Hypothalamus (tissue), 51 donors: Measurements from ENCODE around the gene PTHLH.

Experiments
- DNase-seq, 51 donors: peaks; one replicate each; lab custom pipeline; 2025; lab: John Stamatoyannopoulos, UW

PTHLH gene

DNA sequence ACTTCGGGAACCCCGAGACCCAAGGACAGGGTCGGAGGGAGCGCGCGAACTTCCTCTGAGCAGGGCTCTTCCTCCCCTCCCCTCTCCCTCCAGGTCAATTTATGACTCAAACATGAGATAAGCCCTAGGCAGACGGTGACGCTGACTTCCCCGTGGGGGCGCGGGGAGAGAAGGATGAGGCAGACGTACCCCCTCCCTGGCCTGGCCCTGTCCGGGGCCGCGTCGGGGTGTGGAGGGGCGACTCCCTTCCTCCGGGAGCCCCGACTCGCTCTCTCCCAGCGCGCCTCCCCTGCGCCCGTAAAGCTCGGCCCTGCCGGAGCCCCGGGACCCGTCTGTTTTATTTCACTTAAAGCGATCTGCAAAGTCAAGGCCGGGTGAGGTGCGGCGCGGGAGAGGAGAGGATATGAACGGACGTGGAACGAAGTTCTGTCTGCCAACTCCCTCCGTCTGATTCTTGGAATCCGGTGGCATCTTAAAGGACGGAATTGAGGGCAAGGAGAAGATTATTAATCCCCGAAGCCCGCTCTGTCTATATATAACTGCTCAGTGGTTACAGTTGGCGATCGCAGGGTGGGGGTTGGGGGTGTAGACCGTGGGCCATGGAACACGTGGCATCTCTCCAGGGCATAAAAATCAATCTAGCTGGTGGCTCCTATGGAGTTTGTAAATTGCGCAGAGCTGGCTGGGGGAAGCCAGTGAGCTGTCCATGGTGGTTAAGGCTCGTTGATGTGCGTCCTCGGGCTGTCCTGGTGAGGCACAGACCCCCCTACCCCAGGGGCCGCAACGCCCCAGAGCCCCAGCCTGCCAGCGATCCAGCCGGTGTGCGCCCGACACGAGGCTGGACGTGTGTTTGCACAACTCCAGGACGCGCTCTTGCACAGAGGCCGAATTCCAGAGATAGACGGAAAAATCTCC lies 2.9 kb upstream of the PTHLH start:
- DNase-seq: no peak

DNA sequence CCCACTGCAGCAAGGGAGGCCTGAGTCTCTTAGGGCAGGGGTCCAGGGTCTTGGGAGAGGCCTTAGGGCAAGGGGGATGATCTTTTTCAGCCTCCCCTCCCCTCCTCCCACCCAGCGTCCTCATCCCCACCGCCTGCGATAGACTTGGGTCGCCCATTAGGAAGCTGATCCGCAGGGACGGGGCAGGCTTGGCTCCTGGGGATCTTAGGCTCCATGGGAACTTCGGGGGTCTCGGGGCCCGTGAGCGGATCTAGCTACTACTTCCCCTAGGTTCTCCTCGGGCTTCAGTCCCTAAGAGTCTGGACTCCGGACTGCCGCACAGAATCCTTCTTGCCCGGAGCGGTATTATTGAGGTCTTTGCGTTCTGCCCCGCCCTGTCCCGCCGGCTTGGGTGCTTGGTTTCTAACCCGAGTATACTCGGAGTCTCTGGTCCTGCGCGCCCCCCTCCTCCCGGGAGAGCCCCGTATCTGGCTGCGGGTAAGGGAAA lies 2.2 kb upstream of the PTHLH start:
- no peak for DNase-seq

DNA sequence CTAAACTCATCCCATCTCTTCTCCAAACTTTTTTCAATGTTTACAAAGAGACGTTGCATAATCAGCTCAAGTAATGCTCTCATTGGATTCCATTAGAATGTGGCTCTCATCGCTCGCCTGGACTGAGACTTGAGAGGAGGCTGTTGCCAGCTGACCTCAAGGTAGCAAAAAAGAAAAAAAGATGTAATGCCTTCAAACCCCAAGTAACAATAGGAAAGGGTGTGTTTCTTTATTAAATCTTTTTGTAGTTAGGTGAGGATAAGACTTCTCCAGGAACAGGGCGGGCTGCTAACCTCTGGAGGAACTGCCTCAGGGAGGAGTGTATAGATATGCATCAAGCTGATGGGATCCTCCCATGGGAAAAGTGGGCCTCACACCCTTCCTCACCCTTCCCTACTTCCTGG lies 956 bp upstream of the PTHLH start:
- no peak for DNase-seq

DNA sequence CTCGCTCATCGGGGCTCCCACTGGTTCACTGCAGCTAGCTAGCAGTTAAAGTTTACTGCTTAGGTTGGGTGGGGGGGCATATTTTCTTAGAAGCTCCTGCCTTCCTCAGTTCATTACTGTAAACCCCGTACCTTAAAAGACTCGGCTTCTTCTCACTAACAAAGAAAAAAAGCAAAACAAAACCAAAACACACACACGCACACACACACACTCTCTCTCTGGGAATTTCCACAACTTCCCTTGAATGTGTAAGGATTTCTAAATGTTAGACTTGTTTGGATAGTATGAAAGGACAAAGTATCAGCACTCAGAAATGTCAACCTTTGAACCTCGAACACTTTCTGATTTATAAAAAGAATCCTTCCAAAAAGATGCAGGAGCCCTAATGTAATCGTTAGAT lies 927 bp downstream of the PTHLH start:
- DNase-seq: no peak

DNA sequence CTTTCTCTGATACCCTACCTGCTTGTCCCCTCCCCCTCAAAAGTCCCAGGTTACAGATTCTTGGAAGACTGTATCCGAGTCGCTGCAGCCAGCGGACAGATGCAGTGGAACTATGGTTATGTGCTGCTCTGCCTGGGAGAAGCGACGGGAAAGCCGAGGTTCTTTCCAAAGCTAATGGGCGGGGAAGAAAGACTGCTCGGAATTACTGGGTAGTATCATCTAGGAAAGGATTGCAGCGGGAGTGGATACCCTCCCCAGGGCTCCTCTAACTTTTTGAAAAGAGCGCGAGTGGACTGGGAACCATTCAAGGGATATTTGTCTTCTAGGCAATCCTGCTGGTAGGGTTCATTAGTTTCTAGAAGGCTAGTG lies 1.4 kb downstream of the PTHLH start:
- no peak for DNase-seq

DNA sequence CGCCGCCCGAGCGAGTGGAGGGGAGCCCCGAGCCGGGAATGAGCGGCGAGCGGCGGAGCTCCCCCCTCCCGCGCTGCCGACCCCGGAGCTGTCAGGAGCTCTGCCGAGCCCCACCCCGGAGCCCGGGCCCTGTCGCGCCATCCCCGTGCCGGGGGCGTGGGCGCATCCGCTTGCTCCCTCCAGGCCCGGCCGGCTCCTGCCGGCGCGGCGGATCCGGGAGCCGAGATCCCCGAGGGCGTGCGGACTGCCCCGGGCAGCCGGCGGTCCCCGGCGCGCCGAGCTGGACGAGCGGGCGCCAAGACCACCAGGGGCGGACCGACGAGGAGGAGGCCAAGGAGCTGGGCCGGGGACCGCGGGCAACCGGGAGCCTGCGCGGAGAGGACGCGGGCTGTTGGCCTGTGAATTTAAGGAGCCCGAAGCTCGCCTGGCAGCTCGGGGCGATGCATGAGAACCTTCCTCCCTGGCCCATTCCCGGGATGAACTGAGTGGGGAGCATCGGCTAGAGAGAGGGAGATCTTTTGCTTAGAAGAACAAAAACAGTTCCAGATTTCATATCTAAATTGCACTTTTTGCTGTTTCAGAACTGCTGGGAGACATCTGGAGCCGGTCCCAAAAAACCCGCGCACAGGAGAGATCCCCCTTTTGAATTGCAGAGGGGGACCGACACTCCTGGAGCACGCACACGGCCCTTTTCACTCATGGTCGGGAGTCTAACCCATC lies 2.0 kb downstream of the PTHLH start:
- peak in 4 of 51 donors; percentile 3 to 35 (median 11) for DNase-seq

DNA sequence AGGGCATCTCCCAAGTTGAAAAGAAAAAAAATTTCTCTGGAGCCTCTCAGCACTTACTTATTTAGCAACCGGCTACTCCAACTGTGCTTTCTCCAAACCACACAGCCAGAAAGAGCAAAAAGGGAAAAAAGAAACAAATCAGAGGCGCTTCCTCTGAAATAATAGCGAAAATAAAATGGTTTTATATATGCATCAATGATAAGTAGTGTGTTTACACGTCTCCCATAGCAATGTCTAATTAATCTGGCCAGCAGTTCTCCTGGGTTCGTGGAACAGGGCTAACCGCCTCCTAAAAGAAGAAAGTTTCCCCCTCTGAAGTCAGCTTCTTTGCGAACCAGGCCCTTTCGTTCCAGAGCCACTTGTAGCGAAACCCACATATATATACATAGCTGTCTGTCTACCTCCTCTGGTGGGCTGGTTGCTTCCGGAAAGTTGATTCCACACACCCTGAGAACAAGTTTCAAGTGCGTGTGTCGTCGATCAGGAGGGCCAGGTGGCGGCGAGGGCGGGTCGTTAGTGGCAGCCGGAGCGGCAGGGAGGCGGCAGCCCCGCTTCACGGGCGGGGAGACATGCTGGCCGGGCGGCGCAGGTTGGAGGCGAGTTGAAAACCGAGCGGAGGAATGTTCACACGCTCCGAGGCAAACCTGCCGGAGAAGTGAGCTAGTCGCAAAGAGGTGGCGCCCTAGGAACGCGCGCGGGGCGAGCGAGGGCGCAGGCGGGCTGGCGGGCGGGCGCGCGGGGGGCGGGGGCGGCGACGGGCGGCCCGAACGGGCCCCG lies 2.7 kb downstream of the PTHLH start:
- peak in 20 of 51 donors; percentile 8 to 46 (median 19) for DNase-seq

DNA sequence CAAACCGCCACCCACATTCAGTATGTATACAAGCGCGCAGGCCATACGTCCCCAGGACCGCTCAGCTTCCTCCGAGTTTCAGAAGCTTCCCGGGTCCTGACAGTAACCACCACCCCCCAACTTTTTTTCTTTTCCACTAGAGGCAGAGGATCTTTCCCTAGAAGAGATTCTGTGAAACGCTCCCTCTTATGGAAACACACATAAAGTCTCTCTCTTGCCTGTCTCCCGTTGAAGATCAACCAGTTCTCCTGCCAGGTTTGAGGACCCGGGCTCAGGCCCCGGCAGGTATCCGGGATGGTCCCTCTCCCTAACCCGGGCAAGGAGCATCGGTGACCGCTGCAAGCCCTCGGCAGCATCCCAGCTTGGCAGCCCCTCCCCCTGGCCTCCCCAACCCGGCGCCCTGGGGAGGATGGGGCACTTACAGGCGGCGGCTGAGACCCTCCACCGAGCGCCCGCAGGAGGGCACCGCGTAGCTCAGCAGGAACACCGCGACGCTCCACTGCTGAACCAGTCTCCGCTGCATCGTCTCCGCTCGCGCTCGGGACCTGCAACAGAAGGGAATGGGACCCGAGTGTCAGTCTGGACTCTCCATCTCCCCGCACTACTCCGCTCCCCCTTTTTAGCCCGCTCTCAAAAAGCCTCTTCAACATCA lies 3.4 kb downstream of the PTHLH start:
- peak in 5 of 51 donors; percentile 2 to 26 (median 5) for DNase-seq

DNA sequence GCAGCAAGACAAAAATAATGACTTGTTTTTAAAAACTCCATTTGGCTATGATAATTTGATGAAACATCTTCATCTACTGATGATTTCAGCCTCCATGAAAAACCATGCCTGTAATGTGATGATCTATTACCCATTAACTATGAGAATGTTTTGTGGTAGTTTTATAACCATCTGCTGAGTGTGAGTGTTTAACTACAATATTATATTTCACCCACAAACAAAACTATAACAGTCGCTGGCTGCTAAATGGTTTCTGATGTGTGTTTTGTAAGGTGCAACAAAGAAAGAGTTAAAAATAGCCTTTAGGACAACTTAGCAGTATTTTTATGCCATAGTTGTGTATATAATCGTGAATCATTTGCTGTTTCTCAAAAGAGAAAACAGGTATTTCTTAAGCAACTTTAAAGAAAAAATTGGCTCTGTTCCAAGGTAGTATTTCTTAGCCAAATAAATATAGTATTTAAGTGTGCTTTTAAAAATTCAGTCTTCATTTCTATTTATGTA lies 4.9 kb downstream of the PTHLH start:
- no peak for DNase-seq

DNA sequence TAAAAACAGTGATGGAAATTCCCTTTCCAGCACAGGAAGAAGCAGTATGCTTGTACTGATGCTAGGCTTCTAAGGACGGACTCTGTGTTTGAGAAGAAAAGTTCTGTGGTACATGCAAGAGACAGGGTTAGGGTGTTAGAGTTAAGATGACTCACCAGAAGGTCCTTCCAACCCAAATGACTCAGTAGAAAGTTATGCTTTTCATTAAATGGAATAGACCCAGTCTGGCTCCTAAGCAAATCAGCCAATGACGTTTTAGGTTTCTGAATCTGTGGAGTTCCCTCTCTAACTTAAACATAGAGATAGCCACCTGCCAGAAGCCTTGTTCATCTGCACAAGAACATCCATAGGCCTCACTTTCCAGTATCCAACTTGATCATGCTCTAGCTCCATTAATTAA lies 5.7 kb downstream of the PTHLH start:
- no peak for DNase-seq

DNA sequence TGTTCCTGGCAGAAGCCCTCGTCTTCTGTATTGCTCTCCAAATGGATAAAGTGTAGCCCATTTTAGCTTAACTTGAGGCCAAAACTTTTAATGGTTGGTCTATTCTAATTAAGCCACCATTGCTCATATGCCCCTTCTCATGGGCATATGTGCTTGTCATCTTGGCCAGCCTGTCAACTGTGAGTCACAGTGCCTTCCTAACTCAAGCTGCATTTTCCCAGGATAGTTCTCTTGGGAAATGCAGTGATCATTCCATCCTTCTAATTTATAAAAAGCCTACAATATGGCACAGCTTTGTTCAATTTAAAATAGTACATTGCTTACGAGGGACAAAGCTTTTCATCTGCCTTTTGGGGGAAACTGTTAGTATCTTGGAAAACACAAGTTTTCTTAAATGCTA lies 6.6 kb downstream of the PTHLH start:
- no peak for DNase-seq

DNA sequence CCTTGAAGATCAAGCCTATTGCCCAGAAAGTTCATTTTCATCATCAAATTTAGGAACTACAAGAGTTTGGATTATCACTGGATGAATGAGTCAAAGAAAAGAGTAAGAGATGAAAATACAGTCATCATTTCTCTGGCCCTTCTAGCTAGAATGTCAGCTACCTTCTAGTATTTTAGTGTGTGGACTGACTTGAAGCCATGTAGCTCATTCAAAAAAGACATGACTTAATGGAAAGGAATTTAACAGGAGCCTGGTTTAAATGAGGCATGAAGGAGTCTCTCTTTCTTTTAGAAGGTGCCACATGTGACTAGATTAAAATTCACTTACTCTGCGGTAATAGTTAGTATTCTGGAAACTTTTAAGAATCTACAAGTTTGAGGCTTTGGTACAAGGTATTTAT lies 7.1 kb downstream of the PTHLH start:
- DNase-seq: no peak

DNA sequence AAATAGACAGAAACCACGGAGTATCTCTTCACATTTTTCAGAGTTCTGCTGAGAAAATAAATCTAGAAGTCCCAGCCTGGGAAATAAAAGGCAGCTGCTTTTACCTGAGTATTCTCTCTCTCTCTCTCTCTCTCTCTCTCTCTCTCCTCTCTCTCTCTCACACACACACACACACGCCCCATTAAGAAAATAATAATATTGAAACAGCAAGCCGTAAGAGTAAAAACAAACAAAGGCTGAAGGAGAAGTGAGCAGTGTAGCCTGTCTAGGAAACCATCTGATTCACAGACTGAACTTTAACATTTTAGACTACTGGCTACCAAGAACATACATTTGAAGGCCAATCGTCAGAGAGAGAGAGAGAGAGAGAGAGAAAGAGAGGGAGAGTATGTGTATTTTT lies 8.4 kb downstream of the PTHLH start:
- no peak for DNase-seq

DNA sequence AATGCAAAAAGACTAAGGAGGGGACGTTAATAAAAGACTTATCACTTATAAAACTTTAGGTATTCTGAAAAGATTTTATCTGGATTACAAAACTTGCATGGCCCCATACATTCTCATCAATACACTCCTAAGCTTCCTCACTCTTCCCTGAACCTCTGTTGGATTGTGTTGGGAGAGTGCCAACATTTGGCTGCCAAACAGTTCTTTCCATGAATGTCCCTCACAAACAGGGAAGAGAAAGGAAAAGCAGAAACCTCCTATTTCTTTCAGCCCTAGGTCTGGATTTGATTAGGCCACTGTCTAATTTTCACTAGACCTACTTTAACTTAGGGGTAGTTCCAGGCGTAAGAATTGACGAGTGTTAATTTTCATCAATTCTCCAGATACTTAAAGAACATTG lies 11.7 kb downstream of the PTHLH start:
- no peak for DNase-seq

DNA sequence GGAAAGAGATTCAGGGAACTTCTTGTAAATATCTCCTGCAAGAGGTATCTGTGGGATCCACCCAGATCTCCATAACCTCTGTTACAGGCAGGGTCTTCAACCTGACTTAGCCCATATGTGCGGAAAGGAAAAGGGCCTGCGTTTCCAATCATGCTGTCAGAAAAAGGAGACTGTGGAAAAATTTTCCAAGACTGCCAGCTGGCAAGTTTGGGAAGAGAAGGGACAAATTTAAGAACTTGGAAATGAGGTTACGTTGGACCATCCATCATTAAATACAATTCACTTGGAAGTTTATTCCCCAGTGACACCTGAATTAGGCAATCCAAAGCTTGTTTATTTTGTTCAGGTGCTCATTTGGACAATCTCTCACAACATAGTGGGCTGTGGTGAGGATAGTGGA lies 13.9 kb downstream of the PTHLH start:
- DNase-seq: no peak

DNA sequence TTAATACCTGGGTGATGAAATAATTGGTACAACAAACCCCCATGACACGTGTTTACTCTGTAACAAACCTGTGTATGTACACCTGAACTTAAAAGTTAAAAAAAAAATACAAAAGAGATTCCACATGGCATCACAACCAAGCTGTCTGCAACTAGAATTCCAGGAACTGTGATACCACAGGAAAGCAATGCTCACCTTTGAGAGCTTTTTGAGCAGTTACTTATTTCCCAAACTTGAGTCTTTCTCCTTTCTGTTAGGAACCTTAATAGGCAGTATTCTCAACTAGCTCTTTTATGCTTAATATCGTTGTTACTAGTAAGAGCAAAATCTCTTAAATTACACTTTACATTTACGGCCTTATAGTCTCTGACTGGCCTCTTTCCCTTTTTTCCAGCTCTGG lies 15.2 kb downstream of the PTHLH start:
- no peak for DNase-seq

DNA sequence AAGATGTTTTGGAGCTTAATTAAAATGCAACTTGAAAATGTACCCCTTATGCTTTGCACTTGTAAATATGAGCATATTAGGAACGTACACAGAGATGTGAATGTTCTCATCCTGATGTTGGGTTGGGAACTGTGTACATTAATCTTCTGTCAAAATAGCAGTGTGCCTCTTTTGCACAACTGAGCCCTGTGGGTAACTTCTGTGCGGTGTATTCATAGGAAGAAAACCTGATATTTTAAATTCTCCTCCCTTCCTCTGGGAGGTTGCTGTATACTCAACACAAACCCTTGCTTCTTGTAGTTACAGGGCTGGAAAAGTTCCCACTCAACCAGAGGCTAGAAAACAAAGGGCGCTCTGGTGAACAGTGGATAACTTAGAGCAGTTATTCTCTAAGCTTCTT lies 18.7 kb downstream of the PTHLH start:
- DNase-seq: no peak

DNA sequence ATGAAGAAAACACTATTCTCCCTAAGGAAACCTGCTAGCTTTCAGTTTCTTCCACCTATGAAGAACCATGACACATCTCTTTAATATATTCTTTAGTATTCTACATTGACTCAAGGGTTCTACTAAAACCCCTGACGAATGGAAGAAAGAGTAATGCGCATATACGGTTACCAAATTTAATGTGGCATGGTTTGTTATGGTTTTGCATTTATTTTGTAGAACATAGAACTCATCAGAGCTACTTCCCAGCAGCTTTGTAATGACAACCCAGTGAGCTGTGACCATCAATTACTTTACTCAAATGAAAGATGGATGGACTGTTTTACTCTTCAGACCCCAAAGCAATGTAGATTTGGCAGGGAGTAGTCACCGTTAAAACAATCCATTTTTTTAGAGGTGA lies 19.2 kb downstream of the PTHLH start:
- DNase-seq: no peak

DNA sequence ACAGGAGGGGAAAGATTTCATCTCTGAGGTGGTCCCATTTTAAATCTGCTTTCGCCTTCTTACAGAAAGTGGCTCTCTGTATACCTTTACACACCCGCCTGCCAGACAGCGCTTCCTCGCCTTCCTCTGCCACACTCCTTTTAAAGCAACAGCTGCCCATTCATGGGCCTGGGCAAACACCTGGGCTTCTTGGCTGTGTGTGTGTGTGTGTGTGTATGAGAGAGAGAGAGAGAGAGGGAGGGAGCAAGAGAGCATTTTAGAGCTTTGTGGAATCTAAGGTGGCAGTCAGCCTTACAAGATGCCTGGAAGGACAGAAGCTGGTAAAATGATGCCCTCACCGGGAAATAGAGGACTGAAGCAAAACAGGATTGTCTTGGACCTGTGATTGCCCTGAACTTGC lies 20.0 kb downstream of the PTHLH start:
- no peak for DNase-seq

DNA sequence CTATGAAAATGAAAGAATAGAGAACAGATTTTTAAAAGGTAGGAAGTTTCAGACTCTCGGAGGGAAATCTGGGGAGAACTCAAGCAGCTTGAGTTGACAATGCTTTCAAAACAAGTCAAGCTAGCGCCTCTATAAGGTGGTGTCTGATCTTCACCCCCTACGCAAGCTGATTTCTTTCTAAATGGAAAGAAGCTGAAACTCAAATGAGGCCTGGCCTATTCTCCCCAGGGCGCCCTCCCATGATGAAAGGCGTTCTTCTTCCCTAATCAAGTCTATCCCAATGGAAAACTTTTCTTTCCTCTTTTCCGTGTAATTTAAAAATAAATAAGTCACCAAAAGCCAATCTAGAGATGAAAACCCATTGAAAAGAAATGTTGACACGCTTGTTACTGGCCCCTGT lies 20.6 kb downstream of the PTHLH start:
- no peak for DNase-seq

DNA sequence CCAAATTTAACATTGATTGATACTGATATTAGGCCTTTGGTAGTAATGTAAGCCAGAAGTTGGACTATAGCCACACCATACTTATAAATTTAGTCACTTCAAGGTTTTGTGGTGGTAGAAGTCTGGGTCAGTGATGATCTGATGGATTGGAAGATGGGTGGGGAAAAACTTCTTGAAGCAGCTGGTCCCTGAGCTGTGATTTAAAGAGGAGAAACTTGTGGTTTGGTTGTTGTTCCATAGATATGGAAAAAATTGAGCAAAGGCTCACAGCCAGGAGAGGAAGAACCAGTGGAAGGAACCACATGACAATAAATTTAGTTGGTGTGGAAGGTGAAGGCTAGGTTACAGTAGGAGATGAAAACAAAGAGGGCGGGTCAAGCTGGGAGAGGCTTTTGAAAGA lies 26.1 kb downstream of the PTHLH start:
- DNase-seq: no peak
